Measurements from ENCODE around the gene WASF3. TPM values are rescaled to one million over a fixed set of nuclear protein-coding genes. Genes with fewer than 3 reads are reported as not detected.

Gene WASF3
- total RNA-seq, 4 donors from 2014 or later: 5.9 to 37.5 (median 12.5) TPM

DNA sequence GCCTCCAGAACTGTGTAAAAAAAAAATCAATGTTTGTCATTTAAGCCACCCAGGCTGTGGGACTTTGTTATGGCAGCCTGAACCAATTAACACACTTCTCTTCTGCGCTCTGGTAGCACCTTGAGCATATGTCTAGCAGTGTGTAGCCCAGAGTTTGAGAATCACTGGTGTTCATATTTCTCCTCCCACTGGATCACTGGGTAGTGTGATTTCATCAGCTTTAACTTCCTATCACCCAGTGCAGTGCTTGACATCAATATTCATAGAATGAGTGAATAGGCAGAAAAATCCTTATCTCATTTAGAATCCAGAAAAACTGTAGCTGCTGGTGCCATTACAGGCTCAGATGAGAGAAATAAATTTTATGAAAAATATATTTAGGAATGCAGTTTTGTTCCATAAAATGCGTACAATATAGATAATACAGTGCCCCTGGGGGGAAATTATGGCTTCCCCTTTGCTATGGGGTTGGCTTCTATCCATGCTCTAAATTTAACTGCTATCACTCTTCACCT is 30.7 kb upstream of the WASF3 start:
- intact Hi-C loops (cut with DNase I; ENCODE audit: low total_unique reads): no loop called here
- no peak for DNase-seq
- TF ChIP-seq, protein P1, sequence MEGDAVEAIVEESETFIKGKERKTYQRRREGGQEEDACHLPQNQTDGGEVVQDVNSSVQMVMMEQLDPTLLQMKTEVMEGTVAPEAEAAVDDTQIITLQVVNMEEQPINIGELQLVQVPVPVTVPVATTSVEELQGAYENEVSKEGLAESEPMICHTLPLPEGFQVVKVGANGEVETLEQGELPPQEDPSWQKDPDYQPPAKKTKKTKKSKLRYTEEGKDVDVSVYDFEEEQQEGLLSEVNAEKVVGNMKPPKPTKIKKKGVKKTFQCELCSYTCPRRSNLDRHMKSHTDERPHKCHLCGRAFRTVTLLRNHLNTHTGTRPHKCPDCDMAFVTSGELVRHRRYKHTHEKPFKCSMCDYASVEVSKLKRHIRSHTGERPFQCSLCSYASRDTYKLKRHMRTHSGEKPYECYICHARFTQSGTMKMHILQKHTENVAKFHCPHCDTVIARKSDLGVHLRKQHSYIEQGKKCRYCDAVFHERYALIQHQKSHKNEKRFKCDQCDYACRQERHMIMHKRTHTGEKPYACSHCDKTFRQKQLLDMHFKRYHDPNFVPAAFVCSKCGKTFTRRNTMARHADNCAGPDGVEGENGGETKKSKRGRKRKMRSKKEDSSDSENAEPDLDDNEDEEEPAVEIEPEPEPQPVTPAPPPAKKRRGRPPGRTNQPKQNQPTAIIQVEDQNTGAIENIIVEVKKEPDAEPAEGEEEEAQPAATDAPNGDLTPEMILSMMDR (IDR thresholded peaks at IDR 0.05): no peak
- TF ChIP-seq POLR2A (IDR thresholded peaks at IDR 0.05): no peak
- no peak overlapping the region for H3K4me3 ChIP-seq
- H3K27me3 ChIP-seq: peaks cover 0 to 2% of the 10 kb centered on the region in 2 donors
- H3K4me1 ChIP-seq: no peaks in the 10 kb centered on the region
- H3K36me3 ChIP-seq: no peaks in the 10 kb centered on the region
- H3K27ac ChIP-seq: no peak overlapping the region
- no peaks in the 10 kb centered on the region for H3K9me3 ChIP-seq

DNA sequence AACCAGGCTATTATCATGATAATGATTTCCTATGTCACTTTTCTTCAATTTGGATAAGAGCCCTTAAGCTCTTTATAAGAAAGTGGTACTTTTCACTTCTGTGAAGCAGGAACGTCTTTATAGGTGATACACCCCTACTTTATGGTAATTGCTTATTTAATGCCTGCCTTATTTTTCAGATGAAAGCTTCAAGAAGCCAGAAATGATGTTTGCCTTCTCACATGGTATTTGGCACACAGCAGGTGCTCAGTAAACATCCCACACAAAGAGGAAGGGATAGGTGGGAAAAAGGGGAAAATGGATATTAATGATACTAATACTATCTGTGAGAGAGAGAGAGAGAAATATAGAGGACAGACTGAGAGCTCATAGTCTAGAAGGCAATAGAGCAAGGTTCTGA is 29.0 kb upstream of the WASF3 start:
- DNase-seq: no peak

DNA sequence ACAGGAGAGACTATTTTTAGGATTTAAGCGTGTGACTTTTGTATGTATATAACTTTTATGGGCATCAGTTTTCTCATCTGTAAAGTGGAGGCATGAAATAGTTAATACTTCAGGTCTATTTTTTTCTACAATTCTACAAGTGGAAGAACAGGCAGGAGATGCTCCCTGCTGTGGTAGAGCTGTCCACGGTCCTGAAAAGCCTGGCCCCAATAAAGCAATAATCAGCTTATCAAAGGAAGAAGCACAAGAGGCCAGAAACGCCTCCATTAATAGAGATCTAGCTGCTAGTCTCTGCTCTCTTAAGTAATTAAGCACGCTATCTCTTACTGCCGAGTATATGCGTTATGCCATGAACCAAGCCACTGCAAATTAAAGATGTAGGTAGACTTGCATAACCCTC is 28.0 kb upstream of the WASF3 start:
- DNase-seq: no peak
- intact Hi-C loops (cut with DNase I; ENCODE audit: low total_unique reads): no loop called here
- Histone ChIP-seq H3K9me3 (no peaks in the 10 kb centered on the region), H3K27me3 (peaks cover 0 to 2% of the 10 kb centered on the region in 2 donors), H3K27ac (no peak overlapping the region), H3K4me1 (no peaks in the 10 kb centered on the region), H3K4me3 (no peak overlapping the region), H3K36me3 (no peaks in the 10 kb centered on the region)
- TF ChIP-seq, protein P1 (IDR thresholded peaks at IDR 0.05): no peak
- no peak for TF ChIP-seq POLR2A (IDR thresholded peaks at IDR 0.05)

More for the DNA sequence above, 29.0 kb upstream of the WASF3 start:
- TF ChIP-seq, protein P1 (IDR thresholded peaks at IDR 0.05): no peak
- no peak for TF ChIP-seq POLR2A (IDR thresholded peaks at IDR 0.05)
- H3K4me3 ChIP-seq: no peak overlapping the region
- H3K27me3 ChIP-seq: peaks cover 0 to 2% of the 10 kb centered on the region in 2 donors
- no peaks in the 10 kb centered on the region for H3K36me3 ChIP-seq
- H3K4me1 ChIP-seq: no peaks in the 10 kb centered on the region
- no peak overlapping the region for H3K27ac ChIP-seq
- no peaks in the 10 kb centered on the region for H3K9me3 ChIP-seq
- intact Hi-C loops (cut with DNase I; ENCODE audit: low total_unique reads): no loop called here

DNA sequence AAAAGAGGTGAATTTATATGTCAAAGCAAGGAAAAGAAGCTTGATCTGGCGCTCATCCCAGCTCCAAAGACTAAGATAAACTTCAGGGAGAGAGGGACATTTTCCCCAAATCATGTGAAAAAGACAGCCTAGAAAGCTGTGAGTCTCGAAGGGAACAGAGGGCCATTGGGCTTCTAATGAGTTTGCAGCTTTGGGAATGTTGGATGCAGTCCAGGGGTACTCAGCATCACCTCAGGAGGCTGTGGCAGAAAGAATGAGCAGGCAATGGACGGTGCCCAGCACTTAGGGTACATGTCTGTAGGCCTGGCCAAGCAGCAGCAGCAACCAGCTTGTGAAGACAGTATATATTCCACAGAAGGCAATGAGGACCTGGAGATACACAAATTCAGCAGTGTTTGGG is 25.7 kb upstream of the WASF3 start:
- Histone ChIP-seq H3K27ac (no peak overlapping the region), H3K4me1 (no peaks in the 10 kb centered on the region), H3K9me3 (no peaks in the 10 kb centered on the region), H3K36me3 (no peaks in the 10 kb centered on the region), H3K27me3 (peaks cover 0 to 2% of the 10 kb centered on the region in 2 donors), H3K4me3 (no peak overlapping the region)
- no peak for TF ChIP-seq POLR2A (IDR thresholded peaks at IDR 0.05)
- DNase-seq: no peak
- intact Hi-C loops (cut with DNase I; ENCODE audit: low total_unique reads): no loop called here

DNA sequence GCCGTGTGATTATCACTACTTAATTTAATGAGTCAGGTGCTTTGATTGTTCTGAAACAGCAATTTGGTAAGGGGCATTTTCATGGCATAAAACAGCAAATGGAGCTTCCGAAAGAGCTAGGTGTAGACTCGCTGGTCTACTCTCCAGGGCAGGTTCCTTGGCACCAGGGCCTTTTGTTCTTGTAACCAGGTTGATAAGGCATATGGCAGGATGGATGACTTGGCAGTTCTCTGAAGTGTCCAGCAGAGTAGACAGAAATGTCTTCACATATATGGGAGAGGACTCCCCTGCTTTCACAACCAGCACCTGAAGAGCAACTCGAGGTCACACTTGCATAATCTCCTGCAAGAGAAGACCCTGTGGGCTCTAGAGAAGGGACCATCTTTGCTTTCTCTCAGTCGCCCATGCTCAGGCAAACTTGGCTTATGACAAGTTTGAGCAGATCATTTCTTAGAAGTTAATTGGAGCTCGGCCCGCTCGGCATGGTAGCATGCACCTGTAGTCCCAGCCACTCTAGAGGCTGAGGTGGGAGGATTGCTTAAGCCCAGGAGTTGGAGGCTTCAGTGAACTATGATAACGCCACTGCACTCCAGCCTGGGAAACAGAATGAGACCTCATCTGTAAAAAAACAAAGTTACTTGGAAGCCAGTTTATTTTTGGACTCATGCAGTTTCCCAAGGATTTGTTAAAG is 23.3 kb upstream of the WASF3 start:
- H3K27me3 ChIP-seq: no peaks in the 10 kb centered on the region
- no peak overlapping the region for H3K4me3 ChIP-seq
- no peaks in the 10 kb centered on the region for H3K4me1 ChIP-seq
- intact Hi-C loops (cut with DNase I; ENCODE audit: low total_unique reads): no loop called here
- H3K27ac ChIP-seq: no peak overlapping the region
- TF ChIP-seq, protein P1 (IDR thresholded peaks at IDR 0.05): no peak
- no peak for TF ChIP-seq POLR2A (IDR thresholded peaks at IDR 0.05)
- H3K9me3 ChIP-seq: no peaks in the 10 kb centered on the region
- H3K36me3 ChIP-seq: no peaks in the 10 kb centered on the region
- DNase-seq: no peak
